A549 (cell line): Measurements from ENCODE around the gene SUN2. TPM values are rescaled to one million over a fixed set of nuclear protein-coding genes. Genes with fewer than 3 reads are reported as not detected.

ENCODE experiments used
- ATAC-seq, 2 experiments: fragments of 200-7000 bp in 1 of 2; fragments of >200 bp in 1 of 2; cut with Nextera tagmentation in 1 of 2; cut with Tn5 transposase in 1 of 2; 3 replicates each; pipeline versions ENCODE4 v1.8.0 to v1.9.1; 2018 to 2020; ENCODE audit warnings: mild to moderate bottlenecking in 1 of 2, moderate library complexity in 1 of 2
- CTCF ChIA-PET: fragments of 300-600 bp; sonication (Branson Sonifier 250); formaldehyde crosslinking; extraction: SDS; loops from one replicate; lab custom pipeline; 2021; ENCODE audit warnings: antibody characterized with exemption, inconsistent platforms; lab: Yijun Ruan, JAX
- POLR2A ChIA-PET: fragments of 350-600 bp; formaldehyde crosslinking; extraction: SDS; loops from one replicate; lab custom pipeline; 2021; ENCODE audit warnings: antibody characterized with exemption, inconsistent platforms; lab: Yijun Ruan, JAX
- DNase-seq, 2 experiments: peaks; one replicate each; pipeline versions ENCODE4 v3.0.0 to v3.0.0-alpha.2; 2011 to 2016; ENCODE audit warnings: low read depth in 1 of 2, low spot score in 1 of 2
- FAIRE-seq: peaks from 2 replicates; lab custom pipeline; 2011; peaks lifted over from hg19 to GRCh38; lab: Jason Lieb, UNC
- H3K27ac ChIP-seq, 2 experiments: fragments of >200 bp; sonication (Bioruptor Twin); formaldehyde crosslinking; 3 replicates each; pipeline ENCODE4 v1.5.1; 2016 to 2017
- H3K4me1 ChIP-seq: fragments of >200 bp; sonication (Bioruptor Twin); formaldehyde crosslinking; 3 replicates; pipeline ENCODE4 v1.6.1; 2016
- H3K4me2 ChIP-seq: fragments of >200 bp; sonication (Bioruptor Twin); formaldehyde crosslinking; 3 replicates; pipeline ENCODE4 v1.6.1; 2016
- H3K4me3 ChIP-seq: fragments of >200 bp; sonication (Bioruptor Twin); formaldehyde crosslinking; 3 replicates; pipeline ENCODE4 v1.5.1; 2016
- H3K9me3 ChIP-seq: fragments of >200 bp; sonication (Bioruptor Twin); formaldehyde crosslinking; 3 replicates; pipeline ENCODE4 v1.6.1; 2016
- ATOH8 ChIP-seq: fragments of 250-450 bp; sonication (Bioruptor Pico); IDR thresholded peaks from 2 replicates; pipeline ENCODE4 v1.5.0; 2020; ENCODE audit warnings: low read depth, mild to moderate bottlenecking, moderate library complexity
- BHLHE40 ChIP-seq: IDR thresholded peaks from 2 replicates; pipeline ENCODE4 v1.6.1; 2012; ENCODE audit warnings: low read depth, low read length, inconsistent platforms
- CBX8 ChIP-seq: fragments of 200-600 bp; sonication (generic); IDR thresholded peaks from 2 replicates; pipeline ENCODE4 v1.6.1; 2016
- CHD2 ChIP-seq: fragments of 150-350 bp; IDR thresholded peaks from 2 replicates; pipeline ENCODE4 v1.6.1; 2014; ENCODE audit warnings: low read length; ENCODE audit not compliant: partially characterized antibody
- CHD4 ChIP-seq: fragments of 200-600 bp; sonication (generic); IDR thresholded peaks from 2 replicates; pipeline ENCODE4 v1.6.1; 2016; ENCODE audit warnings: antibody characterized with exemption, mild to moderate bottlenecking, borderline replicate concordance
- EHF ChIP-seq: fragments of 250-450 bp; sonication (Bioruptor Pico); IDR thresholded peaks from 2 replicates; pipeline ENCODE4 v1.5.0; 2020; ENCODE audit warnings: mild to moderate bottlenecking
- EP300 ChIP-seq, 2 experiments: fragments of >200 bp; sonication (Bioruptor Twin); formaldehyde crosslinking; IDR thresholded peaks; 2 replicates in 1 of 2; 3 replicates in 1 of 2; pipeline ENCODE4 v1.6.1; 2016 to 2017
- FOSB ChIP-seq: fragments of 250-450 bp; sonication (Bioruptor Pico); IDR thresholded peaks from 2 replicates; pipeline ENCODE4 v1.5.0; 2020; ENCODE audit warnings: mild to moderate bottlenecking, moderate library complexity
- FOSL2 ChIP-seq, 2 experiments: fragments of 450-650 bp in 1 of 2; fragments of >200 bp in 1 of 2; sonication (Bioruptor Twin) in 1 of 2; formaldehyde crosslinking; IDR thresholded peaks; 2 replicates each; pipeline versions ENCODE4 v1.5.0 to v1.6.1; 2016 to 2020; ENCODE audit warnings: mild to moderate bottlenecking in 1 of 2, moderate library complexity in 1 of 2
- FOXS1 ChIP-seq: fragments of 250-450 bp; sonication (Bioruptor Pico); IDR thresholded peaks from 2 replicates; pipeline ENCODE4 v1.5.0; 2020; ENCODE audit warnings: mild to moderate bottlenecking, moderate library complexity
- HOXB13 ChIP-seq: fragments of 250-450 bp; sonication (Bioruptor Pico); IDR thresholded peaks from 2 replicates; pipeline ENCODE4 v1.5.0; 2020; ENCODE audit warnings: low read depth, mild to moderate bottlenecking, moderate library complexity
- HOXB5 ChIP-seq: fragments of 250-450 bp; sonication (Bioruptor Pico); IDR thresholded peaks from 2 replicates; pipeline ENCODE4 v1.5.0; 2020; ENCODE audit warnings: mild to moderate bottlenecking, moderate library complexity
- JUN ChIP-seq, 2 experiments: fragments of >200 bp; sonication (Bioruptor Twin); formaldehyde crosslinking; IDR thresholded peaks; 2 replicates in 1 of 2; 3 replicates in 1 of 2; pipeline ENCODE4 v1.6.1; 2016 to 2017
- KDM5A ChIP-seq: fragments of 200-600 bp; sonication (generic); IDR thresholded peaks from 2 replicates; pipeline ENCODE4 v1.6.1; 2016; ENCODE audit warnings: antibody characterized with exemption, mild to moderate bottlenecking
- MYC ChIP-seq: IDR thresholded peaks from 2 replicates; pipeline ENCODE4 v1.6.1; 2012; ENCODE audit warnings: mild to moderate bottlenecking, inconsistent platforms, low read length, improper control_type of control experiment, borderline replicate concordance
- PHF8 ChIP-seq: fragments of 200-600 bp; sonication (generic); IDR thresholded peaks from 2 replicates; pipeline ENCODE4 v1.6.1; 2016; ENCODE audit warnings: low read depth, mild to moderate bottlenecking, antibody characterized with exemption, moderate library complexity, borderline replicate concordance
- SMC3 ChIP-seq: fragments of >200 bp; sonication (Bioruptor Twin); formaldehyde crosslinking; IDR thresholded peaks from 3 replicates; pipeline ENCODE4 v1.6.1; 2018; ENCODE audit warnings: inconsistent platforms
- SREBF2 ChIP-seq: fragments of 450-650 bp; IDR thresholded peaks from 2 replicates; pipeline ENCODE4 v1.6.1; 2014; ENCODE audit warnings: mild to moderate bottlenecking, moderate library complexity
- TFCP2L1 ChIP-seq: fragments of 250-450 bp; sonication (Bioruptor Pico); IDR thresholded peaks from 2 replicates; pipeline ENCODE4 v1.5.0; 2021; ENCODE audit warnings: mild to moderate bottlenecking
- WGBS: methylation state at CpG from one replicate; pipeline ENCODE4 v1.1.6; 2017; ENCODE audit errors: missing lambda C conversion rate; 5-methylcytosine and 5-hydroxymethylcytosine counted together
- polyA plus RNA-seq, 4 experiments: library from polyadenylated mRNA; depleted of rRNA in 3 of 4; stranded (reverse); fragments of >200 nt; fragmentation: RNase III in 1 of 4; extraction: RNeasy Plus Mini Kit Qiagen cat#74134 plus additional on column Dnase treatment in 1 of 4; gene quantifications; 2 replicates in 3 of 4; 3 replicates in 1 of 4; pipeline ENCODE4 v1.2.3, GENCODE V29; 2011 to 2017
- TF ChIP-seq, protein P1 (sequence below): fragments of 200-600 bp; sonication (generic); IDR thresholded peaks from 2 replicates; pipeline ENCODE4 v1.6.1; 2016; ENCODE audit warnings: antibody characterized with exemption, mild to moderate bottlenecking, moderate library complexity

SUN2 gene
- polyA plus RNA-seq, 2 of the 4 experiments (the other 2 are of a cell fraction), result 12.6 to 24.0 TPM

- ChIA-PET CTCF (interaction anchor here (0.9 to 8.1 kb wide), 5 partner anchors 9 to 249 kb away, joined by 3 to 75 read pairs (median 3); no protein-coding TSS in a partner anchor), POLR2A (no interaction called here)
- Histone ChIP-seq H3K4me3 (peak overlapping the region; percentile 100; the same call in 2 of the 3 replicates), H3K4me2 (peak overlapping the region; percentile 90), H3K4me1 (peaks cover 22% of the 10 kb centered on the region), H3K27ac (peak overlapping the region; percentile 99; a peak in 5 of 6 replicates), H3K9me3 (no peaks in the 10 kb centered on the region)
- WGBS, result 64% methylated on average over 10 of the region's 12 CpGs
- ATAC-seq (no peak), FAIRE-seq (no peak), DNase-seq (no peak)
- TF ChIP-seq JUN (IDR thresholded peaks at IDR 0.05), result no peak
- no peak for TF ChIP-seq CHD4
- TF ChIP-seq, protein P1, sequence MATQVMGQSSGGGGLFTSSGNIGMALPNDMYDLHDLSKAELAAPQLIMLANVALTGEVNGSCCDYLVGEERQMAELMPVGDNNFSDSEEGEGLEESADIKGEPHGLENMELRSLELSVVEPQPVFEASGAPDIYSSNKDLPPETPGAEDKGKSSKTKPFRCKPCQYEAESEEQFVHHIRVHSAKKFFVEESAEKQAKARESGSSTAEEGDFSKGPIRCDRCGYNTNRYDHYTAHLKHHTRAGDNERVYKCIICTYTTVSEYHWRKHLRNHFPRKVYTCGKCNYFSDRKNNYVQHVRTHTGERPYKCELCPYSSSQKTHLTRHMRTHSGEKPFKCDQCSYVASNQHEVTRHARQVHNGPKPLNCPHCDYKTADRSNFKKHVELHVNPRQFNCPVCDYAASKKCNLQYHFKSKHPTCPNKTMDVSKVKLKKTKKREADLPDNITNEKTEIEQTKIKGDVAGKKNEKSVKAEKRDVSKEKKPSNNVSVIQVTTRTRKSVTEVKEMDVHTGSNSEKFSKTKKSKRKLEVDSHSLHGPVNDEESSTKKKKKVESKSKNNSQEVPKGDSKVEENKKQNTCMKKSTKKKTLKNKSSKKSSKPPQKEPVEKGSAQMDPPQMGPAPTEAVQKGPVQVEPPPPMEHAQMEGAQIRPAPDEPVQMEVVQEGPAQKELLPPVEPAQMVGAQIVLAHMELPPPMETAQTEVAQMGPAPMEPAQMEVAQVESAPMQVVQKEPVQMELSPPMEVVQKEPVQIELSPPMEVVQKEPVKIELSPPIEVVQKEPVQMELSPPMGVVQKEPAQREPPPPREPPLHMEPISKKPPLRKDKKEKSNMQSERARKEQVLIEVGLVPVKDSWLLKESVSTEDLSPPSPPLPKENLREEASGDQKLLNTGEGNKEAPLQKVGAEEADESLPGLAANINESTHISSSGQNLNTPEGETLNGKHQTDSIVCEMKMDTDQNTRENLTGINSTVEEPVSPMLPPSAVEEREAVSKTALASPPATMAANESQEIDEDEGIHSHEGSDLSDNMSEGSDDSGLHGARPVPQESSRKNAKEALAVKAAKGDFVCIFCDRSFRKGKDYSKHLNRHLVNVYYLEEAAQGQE, result no peak
- TF ChIP-seq FOXS1 (CRISPR knock-in tag), result no peak
- no peak for TF ChIP-seq PHF8
- no peak for TF ChIP-seq EHF (CRISPR knock-in tag)
- no peak for TF ChIP-seq CBX8
- TF ChIP-seq FOSB (CRISPR knock-in tag), result no peak
- no peak for TF ChIP-seq MYC
- no peak for TF ChIP-seq FOSL2 (IDR thresholded peaks at IDR 0.05)
- no peak for TF ChIP-seq FOSL2 (CRISPR knock-in tag; IDR thresholded peaks at IDR 0.05)
- TF ChIP-seq EP300 (IDR thresholded peaks at IDR 0.05), result no peak
- TF ChIP-seq HOXB13 (CRISPR knock-in tag), result no peak
- no peak for TF ChIP-seq SMC3
- TF ChIP-seq CHD2, result no peak
- no peak for TF ChIP-seq ATOH8 (CRISPR knock-in tag)
- no peak for TF ChIP-seq BHLHE40
These were observed 1.6 kb downstream of the SUN2 start for GRCh38 chr22:38753948-38754750.

DNA sequence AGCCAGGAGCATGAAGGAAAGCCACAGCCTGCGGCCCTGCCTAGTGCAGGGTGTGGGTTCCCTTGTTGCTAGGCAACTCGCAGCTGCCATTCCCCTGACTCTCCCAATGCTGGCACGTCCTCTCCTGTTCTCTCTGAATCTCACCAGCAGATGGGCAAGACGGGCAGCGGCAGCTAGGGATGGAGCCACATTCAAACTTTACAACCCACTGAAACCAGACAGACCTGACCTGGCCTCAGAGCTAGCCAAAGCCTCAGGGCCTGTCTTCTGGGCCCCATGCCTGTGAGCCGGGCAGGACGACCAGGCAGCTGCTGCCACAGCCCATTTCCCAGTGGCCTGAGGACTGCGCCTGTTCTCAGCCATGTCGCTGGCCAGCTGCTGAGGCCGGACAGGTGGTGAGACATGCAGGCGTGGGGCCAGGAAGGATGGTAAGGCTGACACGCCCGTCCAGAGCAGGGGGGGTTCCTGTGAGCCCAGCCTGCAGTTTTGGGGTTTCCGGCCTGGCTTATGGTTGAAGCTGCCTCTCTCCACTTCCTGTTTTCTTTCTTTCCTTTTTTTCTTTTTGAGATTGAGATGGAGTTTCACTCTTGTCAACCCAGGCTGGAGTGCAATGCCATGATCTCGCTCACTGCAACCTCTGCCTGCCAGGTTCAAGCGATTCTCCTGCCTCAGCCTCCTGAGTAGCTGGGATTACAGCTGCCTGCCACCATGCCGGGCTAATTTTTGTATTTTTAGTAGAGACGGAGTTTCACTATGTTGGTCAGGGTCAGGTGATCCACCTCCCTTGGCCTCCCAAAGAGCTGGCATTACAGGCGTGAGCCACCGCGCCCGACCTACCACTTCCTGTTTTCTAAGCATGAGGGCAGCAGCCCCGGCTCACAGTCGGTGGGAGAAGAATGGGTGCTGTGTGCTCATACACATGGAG lies 4.1 kb downstream of the SUN2 start:
- FAIRE-seq, result no peak
- 86% methylated on average over 15 of the region's 24 CpGs for WGBS
- no peak for DNase-seq
- Histone ChIP-seq H3K4me3 (no peak overlapping the region), H3K9me3 (no peaks in the 10 kb centered on the region), H3K4me1 (peaks cover 15% of the 10 kb centered on the region), H3K4me2 (no peak overlapping the region), H3K27ac (no peak overlapping the region)
- CTCF ChIA-PET, result interaction anchor here (0.5 to 2.2 kb wide), 5 partner anchors 17 to 253 kb away, joined by 3 to 6 read pairs (median 4); no protein-coding TSS in a partner anchor
- POLR2A ChIA-PET, result no interaction called here
- no peak for ATAC-seq
- TF ChIP-seq TFCP2L1 (CRISPR knock-in tag) (no peak), SREBF2 (no peak), HOXB5 (no peak), MYC (no peak), KDM5A (no peak)
